Keratinocyte (primary cell): ENCODE data around the gene IL27RA.

ENCODE experiments used
- CTCF ChIP-seq, 3 experiments: IDR thresholded peaks in 1 of 3; conservative IDR thresholded peaks in 1 of 3; optimal IDR thresholded peaks in 1 of 3; 2 replicates in 2 of 3; 3 replicates in 1 of 3; pipeline versions ENCODE3 to v1.5.1; 2011; ENCODE audit warnings: low read length in 3 of 3, mild to moderate bottlenecking in 3 of 3, moderate library complexity in 2 of 3, control low read depth in 1 of 3, inconsistent platforms in 1 of 3; ENCODE audit not compliant: insufficient read depth in 2 of 3; ENCODE audit errors: extremely low read depth in 1 of 3
- EZH2 ChIP-seq: IDR thresholded peaks from one replicate; pipeline ENCODE4 v1.6.1; 2012; ENCODE audit warnings: inconsistent platforms, mild to moderate bottlenecking, low read length, moderate library complexity

DNA sequence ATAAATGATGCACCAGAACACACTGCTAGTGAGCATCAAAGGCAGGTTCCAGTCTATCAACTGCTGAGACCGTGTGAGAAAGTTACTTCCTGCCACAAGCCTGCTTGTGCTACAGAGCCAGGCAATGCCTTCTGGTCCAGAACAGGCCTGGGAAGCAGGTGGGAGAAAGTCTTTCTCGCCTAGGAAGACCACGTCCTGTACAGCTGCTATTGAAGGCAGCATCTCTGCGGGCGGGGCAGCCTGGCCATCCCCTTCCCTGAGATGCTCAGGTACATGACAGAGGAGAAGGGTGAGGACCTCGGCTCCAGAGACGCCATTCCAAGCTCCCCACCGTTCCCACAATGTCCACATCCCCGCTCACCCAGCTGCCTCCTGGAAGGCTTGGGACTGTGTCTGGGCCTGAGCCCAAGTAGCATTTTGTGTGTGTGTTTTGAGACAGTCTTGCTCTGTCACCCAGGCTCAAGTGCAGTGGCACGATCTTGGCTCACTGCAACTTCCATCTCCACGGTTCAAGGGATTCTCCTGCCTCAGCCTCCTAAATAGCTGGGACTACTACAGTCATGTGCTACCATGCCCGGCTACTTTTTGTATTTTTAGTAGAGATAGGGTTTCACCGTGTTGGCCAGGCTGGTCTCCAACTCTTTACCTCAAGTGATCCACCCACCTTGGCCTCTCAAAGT, 28.9 kb upstream of the IL27RA start:
- TF ChIP-seq CTCF (optimal IDR thresholded peaks at IDR 0.05 in 1 of 3, IDR thresholded peaks at IDR 0.05 in 1 of 3, conservative IDR thresholded peaks at IDR 0.05 in 1 of 3; ENCODE audit: extremely low read depth in 1 of 3, insufficient read depth in 2 of 3, low read length in 3 of 3) (no peak), EZH2 (no peak)
